ENCODE results near the gene OGDHL. TPM values are rescaled to one million over a fixed set of nuclear protein-coding genes. Genes with fewer than 3 reads are reported as not detected.

OGDHL gene
- total and polyA plus RNA-seq, 2 donors (not counting 3 experiments of a cell fraction or from before 2014, with no cell fraction given) = 0.43 to 1.0 TPM

- no peak overlapping the region for H3K9ac ChIP-seq (replicated peaks; ENCODE audit: extremely low read depth, insufficient read depth, low read length)
- H4K20me1 ChIP-seq (replicated peaks; ENCODE audit: control insufficient read depth, extremely low read depth, insufficient read depth, low read length) = no peaks in the 10 kb centered on the region
- no peak for FAIRE-seq
- dilution Hi-C loops (cut with MboI; ENCODE audit: extremely low pct_ligation_motif_present, low sequenced_read_pairs) (no loop called here), intact Hi-C loops (cut with micrococcal nuclease) (no loop called here)
- no peak for TF ChIP-seq GATA2 (IDR thresholded peaks at IDR 0.05; ENCODE audit: insufficient read depth, insufficient read length, low read depth, low read length)
- TF ChIP-seq CTCF (IDR thresholded peaks at IDR 0.05; ENCODE audit: extremely low read depth in 1 of 2, insufficient read depth in 1 of 2, low read depth in 1 of 2, low read length in 2 of 2) = no peak
- TF ChIP-seq MYC (IDR thresholded peaks at IDR 0.05; ENCODE audit: low read depth, low read length) = no peak
- TF ChIP-seq JUN (IDR thresholded peaks at IDR 0.05; ENCODE audit: borderline replicate concordance, insufficient read depth, insufficient read length, low read depth) = no peak
- TF ChIP-seq MAX (IDR thresholded peaks at IDR 0.05; ENCODE audit: insufficient read depth, insufficient read length) = no peak
- no peak for TF ChIP-seq POLR2AphosphoS5 (IDR thresholded peaks at IDR 0.05; ENCODE audit: insufficient read depth, low read depth, low read length)
- no peak for TF ChIP-seq POLR2A (IDR thresholded peaks at IDR 0.05; ENCODE audit: low read depth, low read length)
- no peak for TF ChIP-seq EZH2 (IDR thresholded peaks at IDR 0.05; ENCODE audit: borderline replicate concordance, low read depth, low read length, severe bottlenecking)
- no peak for TF ChIP-seq FOS (IDR thresholded peaks at IDR 0.05; ENCODE audit: borderline replicate concordance, insufficient read depth, low read length)
- H3K36me3 ChIP-seq (ENCODE audit: control insufficient read depth in 2 of 2, extremely low read depth in 1 of 2, insufficient read depth in 2 of 2, low read length in 2 of 2) = no peaks in the 10 kb centered on the region
- no peak overlapping the region for H3K27ac ChIP-seq (ENCODE audit: insufficient read depth, low read depth, low read length)
- no peaks in the 10 kb centered on the region for H3K79me2 ChIP-seq (ENCODE audit: control insufficient read depth, insufficient read depth, low read length)
- BruUV-seq (replicated peaks) = no TSS peak
- no peaks in the 10 kb centered on the region for H3K27me3 ChIP-seq (ENCODE audit: control insufficient read depth in 2 of 2, insufficient read depth in 2 of 2, low read length in 2 of 2)
- H3K4me2 ChIP-seq (ENCODE audit: insufficient read depth, low read length) = no peak overlapping the region
- H2AFZ ChIP-seq (ENCODE audit: low read depth, low read length) = no peak overlapping the region
- H3K4me1 ChIP-seq (ENCODE audit: control insufficient read depth, extremely low read depth, insufficient read depth, low read length) = no peaks in the 10 kb centered on the region
- no peaks in the 10 kb centered on the region for H3K9me1 ChIP-seq (replicated peaks; ENCODE audit: control insufficient read depth, extremely low read depth, insufficient read depth, low read length)
- no peak overlapping the region for H3K4me3 ChIP-seq (replicated peaks in 1 of 3; ENCODE audit: insufficient read depth in 1 of 3, low read depth in 1 of 3, low read length in 3 of 3)
- ChIA-PET POLR2A (no interaction called here), CTCF (no interaction called here)
- H3K9me3 ChIP-seq (replicated peaks; ENCODE audit: control insufficient read depth, insufficient read depth, low read length) = no peaks in the 10 kb centered on the region
- DNase-seq (ENCODE audit: low read depth, low spot score) = no peak
Measured at GRCh38 chr10:49738616-49739360, 23.3 kb downstream of the OGDHL start.
